Gastroesophageal sphincter (tissue), 3 donors: ENCODE results near the gene FAIM.

Source experiments
- CTCF ChIP-seq, 4 experiments: fragments of 200-600 bp in 2 of 4; fragments of 450-650 bp in 2 of 4; sonication (generic) in 1 of 4; IDR thresholded peaks; one replicate each; pipeline ENCODE4 v1.5.1; 2017 to 2019; ENCODE audit warnings: antibody characterized with exemption in 4 of 4, mild to moderate bottlenecking in 2 of 4, moderate library complexity in 2 of 4
- EP300 ChIP-seq: sonication (generic); formaldehyde crosslinking; IDR thresholded peaks from one replicate; pipeline ENCODE4 v1.6.1; 2017; ENCODE audit warnings: antibody characterized with exemption, mild to moderate bottlenecking
- POLR2A ChIP-seq, 2 donors: fragments of 450-650 bp; IDR thresholded peaks; one replicate each; pipeline ENCODE4 v1.6.1; 2017; ENCODE audit warnings: antibody characterized with exemption in 2 of 2, mild to moderate bottlenecking in 2 of 2, moderate library complexity in 1 of 2
- POLR2AphosphoS5 ChIP-seq: sonication (generic); formaldehyde crosslinking; IDR thresholded peaks from one replicate; pipeline ENCODE4 v1.6.1; 2017; ENCODE audit warnings: antibody characterized with exemption

DNA sequence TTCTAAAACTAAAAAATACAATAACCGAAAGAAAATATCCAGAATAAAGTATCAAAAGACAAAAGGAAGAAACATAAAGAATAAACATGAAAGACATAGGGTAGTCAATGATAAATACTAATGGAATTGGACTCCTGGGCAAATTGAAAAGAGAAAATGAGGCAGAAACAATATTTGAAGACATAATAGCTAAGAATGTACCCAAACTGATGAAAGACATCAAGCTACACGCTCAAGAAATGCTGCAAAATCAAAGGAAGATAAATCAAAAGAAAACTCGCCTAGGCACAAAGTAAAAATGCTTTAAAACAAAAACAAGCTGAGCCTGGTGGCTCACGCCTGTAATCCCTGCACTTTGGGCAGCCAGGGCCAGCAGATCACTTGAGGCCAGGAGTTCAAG lies 49.4 kb upstream of the FAIM start:
- TF ChIP-seq CTCF (IDR thresholded peaks at IDR 0.05) (no peak), POLR2A (IDR thresholded peaks at IDR 0.05) (no peak), POLR2AphosphoS5 (no peak), EP300 (no peak)
